Measurements from ENCODE around the gene UGT1A8. TPM values are rescaled to one million over a fixed set of nuclear protein-coding genes. Genes with fewer than 3 reads are reported as not detected.

UGT1A8 gene
- total RNA-seq, 4 donors from 2014 or later, result 0.34 TPM; not detected in 3

- 66 to 82% methylated on average over 9 to 12 of the region's 12 CpGs for WGBS, 2 donors
- Histone ChIP-seq H3K9me3 (no peaks in the 10 kb centered on the region), H3K36me3 (no peaks in the 10 kb centered on the region), H3K4me1 (no peaks in the 10 kb centered on the region), H3K27me3 (no peaks in the 10 kb centered on the region), H3K4me3 (replicated peaks in 1 of 3) (no peak overlapping the region), H3K27ac (no peak overlapping the region)
- no peak for DNase-seq
- TF ChIP-seq POLR2A (IDR thresholded peaks at IDR 0.05) (no peak), CTCF (IDR thresholded peaks at IDR 0.05) (no peak)
- intact Hi-C loops (cut with DNase I), result no loop called here
Measured at GRCh38 chr2:233807215-233807865, 189.9 kb downstream of the UGT1A8 start.

GRCh38 chr2:233807966-233808935 lies 190.8 kb downstream of the UGT1A8 start:
- H3K4me1 ChIP-seq, result no peaks in the 10 kb centered on the region
- TF ChIP-seq POLR2A (IDR thresholded peaks at IDR 0.05) (no peak), CTCF (IDR thresholded peaks at IDR 0.05) (no peak)
- 71 to 84% methylated on average over 3 to 7 of the region's 10 CpGs for WGBS, 2 donors
- no peak for DNase-seq
- H3K9me3 ChIP-seq, result no peaks in the 10 kb centered on the region
- H3K27me3 ChIP-seq, result no peaks in the 10 kb centered on the region
- no peak overlapping the region for H3K27ac ChIP-seq
- H3K4me3 ChIP-seq (replicated peaks in 1 of 3), result no peak overlapping the region
- no peaks in the 10 kb centered on the region for H3K36me3 ChIP-seq
- intact Hi-C loops (cut with DNase I), result no loop called here

- H3K4me3 ChIP-seq (replicated peaks in 1 of 3), result no peak overlapping the region
- TF ChIP-seq POLR2A (IDR thresholded peaks at IDR 0.05), result no peak
- no peak for TF ChIP-seq CTCF (IDR thresholded peaks at IDR 0.05)
- no peaks in the 10 kb centered on the region for H3K27me3 ChIP-seq
- no peak for DNase-seq
- no peaks in the 10 kb centered on the region for H3K9me3 ChIP-seq
- no peaks in the 10 kb centered on the region for H3K4me1 ChIP-seq
- no peak overlapping the region for H3K27ac ChIP-seq
- no peaks in the 10 kb centered on the region for H3K36me3 ChIP-seq
- intact Hi-C loops (cut with DNase I), result no loop called here
- WGBS, 2 donors, result 97% methylated on average over 6 of the region's 6 CpGs
Measured at GRCh38 chr2:233810385-233810784, 193.0 kb downstream of the UGT1A8 start.

GRCh38 chr2:233811087-233811486 lies 193.7 kb downstream of the UGT1A8 start:
- DNase-seq, result no peak

More at GRCh38 chr2:233811087-233811486, 193.7 kb downstream of the UGT1A8 start:
- no peaks in the 10 kb centered on the region for H3K27me3 ChIP-seq
- intact Hi-C loops (cut with DNase I), result no loop called here
- WGBS, 2 donors, result 86 to 87% methylated on average over 4 of the region's 4 CpGs
- H3K4me3 ChIP-seq (replicated peaks in 1 of 3), result no peak overlapping the region
- no peaks in the 10 kb centered on the region for H3K36me3 ChIP-seq
- no peak overlapping the region for H3K27ac ChIP-seq
- no peaks in the 10 kb centered on the region for H3K4me1 ChIP-seq
- TF ChIP-seq CTCF (IDR thresholded peaks at IDR 0.05) (no peak), POLR2A (IDR thresholded peaks at IDR 0.05) (no peak)
- no peaks in the 10 kb centered on the region for H3K9me3 ChIP-seq
